ENCODE results near the gene KRTAP12-2.

KRTAP12-2 gene

DNA sequence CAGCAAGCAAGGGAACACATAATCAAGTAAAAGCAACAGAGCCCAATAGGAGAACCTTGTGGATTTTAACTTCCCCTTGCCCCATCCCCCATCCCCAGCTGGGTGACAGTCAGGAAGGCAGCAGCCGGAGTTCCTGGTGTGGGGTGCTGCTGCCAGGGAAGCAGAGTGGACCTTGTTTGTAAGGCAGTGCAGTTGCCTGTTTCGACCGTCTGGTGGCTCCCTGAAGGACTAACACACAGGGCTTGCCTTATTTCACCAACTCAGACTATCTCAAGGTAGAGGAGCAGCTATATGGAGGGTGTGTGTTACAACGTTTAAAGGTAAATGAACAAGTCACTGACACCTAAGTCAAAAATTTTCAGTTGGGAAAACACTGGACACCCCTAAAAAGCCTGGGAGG lies 48.2 kb downstream of the KRTAP12-2 start:
- no peaks in the 10 kb centered on the region for H3K4me1 ChIP-seq (ENCODE audit: low read depth, poor library complexity, severe bottlenecking)
- H3K4me2 ChIP-seq: no peak overlapping the region
- H3K27me3 ChIP-seq (ENCODE audit: insufficient read depth, low read depth): peaks cover 39% of the 10 kb centered on the region
- no peak overlapping the region for H3K9ac ChIP-seq
- H3K27ac ChIP-seq: no peak overlapping the region
- TF ChIP-seq, protein P1, sequence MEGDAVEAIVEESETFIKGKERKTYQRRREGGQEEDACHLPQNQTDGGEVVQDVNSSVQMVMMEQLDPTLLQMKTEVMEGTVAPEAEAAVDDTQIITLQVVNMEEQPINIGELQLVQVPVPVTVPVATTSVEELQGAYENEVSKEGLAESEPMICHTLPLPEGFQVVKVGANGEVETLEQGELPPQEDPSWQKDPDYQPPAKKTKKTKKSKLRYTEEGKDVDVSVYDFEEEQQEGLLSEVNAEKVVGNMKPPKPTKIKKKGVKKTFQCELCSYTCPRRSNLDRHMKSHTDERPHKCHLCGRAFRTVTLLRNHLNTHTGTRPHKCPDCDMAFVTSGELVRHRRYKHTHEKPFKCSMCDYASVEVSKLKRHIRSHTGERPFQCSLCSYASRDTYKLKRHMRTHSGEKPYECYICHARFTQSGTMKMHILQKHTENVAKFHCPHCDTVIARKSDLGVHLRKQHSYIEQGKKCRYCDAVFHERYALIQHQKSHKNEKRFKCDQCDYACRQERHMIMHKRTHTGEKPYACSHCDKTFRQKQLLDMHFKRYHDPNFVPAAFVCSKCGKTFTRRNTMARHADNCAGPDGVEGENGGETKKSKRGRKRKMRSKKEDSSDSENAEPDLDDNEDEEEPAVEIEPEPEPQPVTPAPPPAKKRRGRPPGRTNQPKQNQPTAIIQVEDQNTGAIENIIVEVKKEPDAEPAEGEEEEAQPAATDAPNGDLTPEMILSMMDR (conservative IDR thresholded peaks at IDR 0.05; ENCODE audit: low read depth, low read length): no peak
- H3K36me3 ChIP-seq (ENCODE audit: insufficient read depth): no peaks in the 10 kb centered on the region
- H4K20me1 ChIP-seq (ENCODE audit: insufficient read depth): no peaks in the 10 kb centered on the region
- no peaks in the 10 kb centered on the region for H3K79me2 ChIP-seq (ENCODE audit: insufficient read depth, low read depth)
- H3K4me3 ChIP-seq (IDR thresholded peaks at IDR 0.05; ENCODE audit: insufficient read depth, low read depth, low read length): no peak overlapping the region
- H2AFZ ChIP-seq (ENCODE audit: low read depth): no peak overlapping the region

DNA sequence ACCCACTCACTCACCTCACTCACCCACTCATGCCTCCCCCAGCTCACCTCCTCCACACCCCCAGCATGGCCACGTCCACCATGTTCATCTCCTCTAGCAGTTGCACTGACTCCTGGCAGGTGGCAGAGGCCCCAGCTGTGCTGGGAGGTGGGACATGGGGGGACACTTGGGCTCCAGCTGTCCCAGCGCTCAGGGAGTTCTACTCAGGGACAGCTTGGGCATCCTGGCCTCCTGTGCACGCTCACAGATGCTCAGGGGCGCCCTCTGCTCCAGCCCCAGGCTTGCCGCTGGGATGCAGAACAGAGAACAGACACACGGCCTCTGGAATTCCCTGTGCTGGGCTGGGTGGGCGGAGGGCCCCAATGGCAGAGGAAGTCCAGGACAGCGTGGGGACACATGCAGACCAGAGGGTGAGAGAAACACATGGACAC lies 49.6 kb downstream of the KRTAP12-2 start:
- Histone ChIP-seq H3K4me2 (no peak overlapping the region), H3K4me1 (ENCODE audit: low read depth, poor library complexity, severe bottlenecking) (no peaks in the 10 kb centered on the region), H3K4me3 (IDR thresholded peaks at IDR 0.05; ENCODE audit: insufficient read depth, low read depth, low read length) (no peak overlapping the region), H3K36me3 (ENCODE audit: insufficient read depth) (no peaks in the 10 kb centered on the region), H4K20me1 (ENCODE audit: insufficient read depth) (no peaks in the 10 kb centered on the region), H3K27ac (no peak overlapping the region), H3K9ac (no peak overlapping the region), H3K27me3 (ENCODE audit: insufficient read depth, low read depth) (peaks cover 39% of the 10 kb centered on the region), H3K79me2 (ENCODE audit: insufficient read depth, low read depth) (no peaks in the 10 kb centered on the region), H2AFZ (ENCODE audit: low read depth) (no peak overlapping the region)
- TF ChIP-seq, protein P1 (conservative IDR thresholded peaks at IDR 0.05; ENCODE audit: low read depth, low read length): no peak

DNA sequence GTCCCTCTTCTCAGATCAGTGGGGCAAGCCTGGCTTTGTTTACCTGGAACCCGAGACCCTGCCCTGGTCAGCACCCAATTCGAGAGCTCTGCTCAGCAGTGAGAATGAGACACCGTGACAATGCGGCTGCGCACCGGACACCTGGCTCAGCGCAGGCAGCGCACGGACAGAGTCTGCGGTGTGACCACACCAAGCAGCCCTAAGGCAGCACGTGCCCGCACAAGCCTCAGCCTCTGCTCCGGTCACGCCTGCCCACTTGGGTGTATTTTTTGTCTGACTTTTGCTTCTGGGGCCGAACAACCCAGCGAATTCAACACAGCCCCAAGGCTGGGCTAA lies 50.2 kb downstream of the KRTAP12-2 start:
- Histone ChIP-seq H3K36me3 (ENCODE audit: insufficient read depth) (no peaks in the 10 kb centered on the region), H3K27me3 (ENCODE audit: insufficient read depth, low read depth) (peaks cover 35% of the 10 kb centered on the region), H3K79me2 (ENCODE audit: insufficient read depth, low read depth) (no peaks in the 10 kb centered on the region), H3K4me1 (ENCODE audit: low read depth, poor library complexity, severe bottlenecking) (no peaks in the 10 kb centered on the region), H3K4me2 (no peak overlapping the region), H3K4me3 (IDR thresholded peaks at IDR 0.05; ENCODE audit: insufficient read depth, low read depth, low read length) (no peak overlapping the region), H4K20me1 (ENCODE audit: insufficient read depth) (no peaks in the 10 kb centered on the region), H3K27ac (no peak overlapping the region), H2AFZ (ENCODE audit: low read depth) (no peak overlapping the region), H3K9ac (no peak overlapping the region)
- TF ChIP-seq, protein P1 (conservative IDR thresholded peaks at IDR 0.05; ENCODE audit: low read depth, low read length): no peak

Data from KMS-11 (cell line).